ENCODE measurements around the gene EDN2.

- TF ChIP-seq SUZ12 (IDR thresholded peaks at IDR 0.05; ENCODE audit: extremely low read depth, insufficient read depth, insufficient read length) = no peak
- TF ChIP-seq YY1 (IDR thresholded peaks at IDR 0.05; ENCODE audit: insufficient read depth, insufficient read length) = no peak
Measured at GRCh38 chr1:41439234-41439633, 45.2 kb downstream of the EDN2 start.

Data from NT2/D1 (cell line).